Right ventricle myocardium superior (tissue), 1 donor: ENCODE data around the gene EML2. TPM values are rescaled to one million over a fixed set of nuclear protein-coding genes. Genes with fewer than 3 reads are reported as not detected.
"Not testable (repeated sequence)": the region's sequence is repeated elsewhere in the genome, so short reads cannot be mapped to it uniquely, and the experiment has no call there.

ENCODE experiments used
- ATAC-seq: fragments of 200-7000 bp; cut with Tn5 transposase; one replicate; pipeline ENCODE4 v1.9.1; 2020; ENCODE audit warnings: mild to moderate bottlenecking; ENCODE audit not compliant: poor library complexity
- DNase-seq: peaks from one replicate; pipeline ENCODE4 v3.0.0-alpha.2; 2020
- intact Hi-C: fragments of 100-400 bp; cut with DNase I; formaldehyde crosslinking; loops from one replicate; pipeline ENCODE4 v1.11.2; 2022
- total RNA-seq: library from RNA; stranded (reverse); fragmentation: NEBNext Ultra II Directional; extraction: Animal tissue kit (Norgen Biotek cat#: 25700); gene quantifications from one replicate; pipeline ENCODE4 v1.2.1, GENCODE V29; 2021
- donor health status: DM: no; HTN: yes; CAD: no; lungs with severe emphysema.

The EML2 gene
- total RNA-seq, 1 donor from 2014 or later, result 30.6 TPM

GRCh38 chr19:45629704-45630103, 9.5 kb downstream of the EML2 start:
- ATAC-seq, result no peak
- DNase-seq, result no peak
- intact Hi-C loops, result no loop called here

GRCh38 chr19:45628219-45628618, 11.0 kb downstream of the EML2 start:
- DNase-seq, ATAC-seq, intact Hi-C loops: not testable (repeated sequence)

- ATAC-seq (no peak), DNase-seq (no peak)
- intact Hi-C loops, result no loop called here
Observed at GRCh38 chr19:45623984-45624383, 15.2 kb downstream of the EML2 start.

GRCh38 chr19:45621976-45622503, 17.2 kb downstream of the EML2 start:
- ATAC-seq, result no peak
- intact Hi-C loops, result no loop called here
- DNase-seq, result no peak

GRCh38 chr19:45621389-45621788, 17.8 kb downstream of the EML2 start:
- ATAC-seq (no peak), DNase-seq (no peak)
- intact Hi-C loops, result no loop called here

GRCh38 chr19:45616704-45617017, 22.5 kb downstream of the EML2 start:
- intact Hi-C loops, result no loop called here
- DNase-seq (no peak), ATAC-seq (no peak)

GRCh38 chr19:45615795-45616703, 23.1 kb downstream of the EML2 start:
- intact Hi-C loops, result no loop called here

GRCh38 chr19:45615056-45615455, 24.1 kb downstream of the EML2 start:
- ATAC-seq, intact Hi-C loops, DNase-seq: not testable (repeated sequence)

More at GRCh38 chr19:45615795-45616703, 23.1 kb downstream of the EML2 start:
- ATAC-seq, result peak; percentile 88
- DNase-seq, result peak; percentile 85

- DNase-seq (no peak), ATAC-seq (peak; percentile 19)
- intact Hi-C loops, result no loop called here
Observed at GRCh38 chr19:45613926-45614725, 25.1 kb downstream of the EML2 start.

- intact Hi-C loops, result no loop called here
- DNase-seq (no peak), ATAC-seq (no peak)
Observed at GRCh38 chr19:45608948-45609347, 30.2 kb downstream of the EML2 start.

GRCh38 chr19:45607071-45608029, 31.8 kb downstream of the EML2 start:
- intact Hi-C loops, result loop anchor here (2.0 kb wide), 1 partner anchor 35 kb away; no protein-coding TSS in a partner anchor
- ATAC-seq, result peak; percentile 86
- peak; percentile 86 for DNase-seq

- peak; percentile 49 for DNase-seq
Observed at GRCh38 chr19:45601524-45602374, 37.4 kb downstream of the EML2 start, which contains the start of gene GPR4. Gene GPR4 (minus strand): TSS chr19:45602212. CDS start chr19:45591866, 10,346 bp downstream.

GRCh38 chr19:45601115-45601514, 38.1 kb downstream of the EML2 start:
- DNase-seq, result peak; percentile 51
- intact Hi-C loops, result no loop called here
- peak; percentile 30 for ATAC-seq

More at GRCh38 chr19:45601524-45602374, 37.4 kb downstream of the EML2 start, which contains the start of gene GPR4:
- peak; percentile 61 for ATAC-seq
- intact Hi-C loops, result no loop called here

GRCh38 chr19:45600340-45600885, 38.8 kb downstream of the EML2 start:
- intact Hi-C loops, result no loop called here
- no peak for DNase-seq
- ATAC-seq, result no peak

GRCh38 chr19:45599286-45599685, 39.9 kb downstream of the EML2 start:
- DNase-seq (no peak), ATAC-seq (no peak)
- intact Hi-C loops, result no loop called here

GRCh38 chr19:45598267-45599001, 40.8 kb downstream of the EML2 start:
- DNase-seq, result no peak
- intact Hi-C loops, result no loop called here
- no peak for ATAC-seq
